ENCODE results near the gene KRT75.

Gene KRT75

DNA sequence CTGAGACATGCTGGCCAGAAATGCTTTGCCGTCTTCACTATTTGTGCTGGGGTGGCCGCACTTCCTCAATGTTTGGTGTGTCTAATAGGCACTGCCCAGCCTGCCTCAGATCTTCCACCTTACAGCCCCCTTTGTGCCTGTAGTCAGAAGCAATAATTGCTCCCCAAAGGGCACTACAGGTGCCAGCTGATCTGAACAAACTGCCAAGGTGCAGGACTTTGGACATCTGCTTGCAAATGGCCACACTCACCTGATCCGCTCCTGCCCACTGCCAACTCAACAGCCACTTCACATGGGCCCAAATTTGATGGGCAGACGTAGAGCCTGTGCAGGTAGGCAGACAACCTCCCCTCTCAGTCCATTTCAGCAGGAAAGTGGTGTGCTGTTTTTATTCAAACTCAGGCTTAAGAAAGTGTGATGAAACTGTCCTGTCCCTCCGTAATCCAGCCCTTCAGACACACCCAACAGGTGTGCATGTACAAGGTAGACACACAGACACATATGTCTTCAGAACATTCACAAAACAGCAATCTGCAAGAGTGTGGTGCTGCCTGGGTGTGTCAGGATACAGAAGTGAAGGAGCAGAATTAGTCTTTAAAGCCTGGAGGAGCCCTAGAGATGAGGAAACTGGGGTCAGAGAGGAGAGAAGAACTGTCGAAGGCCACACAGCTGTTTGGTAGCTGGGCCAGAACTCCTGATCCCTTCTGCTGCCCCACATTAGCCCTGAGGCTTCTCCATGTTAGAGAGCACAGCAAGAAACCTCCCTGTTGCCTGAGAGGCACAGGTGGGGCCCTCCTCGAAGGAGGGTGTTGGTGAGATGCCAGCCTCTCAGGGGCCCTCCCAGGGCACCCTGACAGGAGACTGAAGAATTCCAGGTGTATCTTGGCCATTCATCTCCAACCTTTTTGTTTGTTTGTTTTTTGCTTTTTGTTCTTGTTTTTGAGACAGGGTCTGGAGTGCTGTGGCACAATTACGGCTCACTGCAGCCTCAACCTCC lies 4.4 kb upstream of the KRT75 start:
- Histone ChIP-seq H3K27me3 (ENCODE audit: control insufficient read depth, insufficient read depth, low read length) (no peaks in the 10 kb centered on the region), H3K4me1 (ENCODE audit: control insufficient read depth, insufficient read depth, low read length) (peaks cover 34% of the 10 kb centered on the region), H3K36me3 (ENCODE audit: control insufficient read depth, insufficient read depth, low read length) (no peaks in the 10 kb centered on the region), H3K9me3 (ENCODE audit: control insufficient read depth, low read length) (no peaks in the 10 kb centered on the region), H3K4me3 (ENCODE audit: low read length) (no peak overlapping the region), H3K9ac (ENCODE audit: low read length) (no peak overlapping the region)

DNA sequence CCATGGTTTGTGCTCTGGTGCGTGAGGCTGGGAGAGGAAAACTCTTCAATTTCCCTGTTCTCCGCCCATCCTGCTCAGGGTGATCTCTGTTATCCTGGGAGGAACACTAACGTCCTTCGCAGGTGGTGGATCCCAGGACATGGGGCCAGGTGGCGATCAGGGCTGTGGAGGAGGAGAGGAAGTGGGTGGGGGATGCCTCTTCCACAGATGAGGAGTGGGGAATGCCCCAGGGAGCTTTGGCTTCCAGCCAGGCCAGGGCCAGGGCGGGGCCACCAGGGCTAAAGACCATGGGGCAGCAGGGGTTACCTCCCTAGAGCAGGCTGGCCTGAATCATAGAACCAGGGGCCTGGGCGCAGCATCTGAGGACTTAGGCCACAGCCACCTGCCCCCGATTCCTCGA lies 3.3 kb upstream of the KRT75 start:
- Histone ChIP-seq H3K27me3 (ENCODE audit: control insufficient read depth, insufficient read depth, low read length) (no peaks in the 10 kb centered on the region), H3K9me3 (ENCODE audit: control insufficient read depth, low read length) (no peaks in the 10 kb centered on the region), H3K4me3 (ENCODE audit: low read length) (no peak overlapping the region), H3K4me1 (ENCODE audit: control insufficient read depth, insufficient read depth, low read length) (peaks cover 34% of the 10 kb centered on the region), H3K9ac (ENCODE audit: low read length) (no peak overlapping the region), H3K36me3 (ENCODE audit: control insufficient read depth, insufficient read depth, low read length) (no peaks in the 10 kb centered on the region)

GRCh38 chr12:52436828-52437474 lies 2.8 kb upstream of the KRT75 start:
- H3K27me3 ChIP-seq (ENCODE audit: control insufficient read depth, insufficient read depth, low read length), result no peaks in the 10 kb centered on the region
- H3K4me3 ChIP-seq (ENCODE audit: low read length), result no peak overlapping the region
- H3K9ac ChIP-seq (ENCODE audit: low read length), result no peak overlapping the region
- no peaks in the 10 kb centered on the region for H3K36me3 ChIP-seq (ENCODE audit: control insufficient read depth, insufficient read depth, low read length)
- no peaks in the 10 kb centered on the region for H3K9me3 ChIP-seq (ENCODE audit: control insufficient read depth, low read length)
- peaks cover 34% of the 10 kb centered on the region for H3K4me1 ChIP-seq (ENCODE audit: control insufficient read depth, insufficient read depth, low read length)

DNA sequence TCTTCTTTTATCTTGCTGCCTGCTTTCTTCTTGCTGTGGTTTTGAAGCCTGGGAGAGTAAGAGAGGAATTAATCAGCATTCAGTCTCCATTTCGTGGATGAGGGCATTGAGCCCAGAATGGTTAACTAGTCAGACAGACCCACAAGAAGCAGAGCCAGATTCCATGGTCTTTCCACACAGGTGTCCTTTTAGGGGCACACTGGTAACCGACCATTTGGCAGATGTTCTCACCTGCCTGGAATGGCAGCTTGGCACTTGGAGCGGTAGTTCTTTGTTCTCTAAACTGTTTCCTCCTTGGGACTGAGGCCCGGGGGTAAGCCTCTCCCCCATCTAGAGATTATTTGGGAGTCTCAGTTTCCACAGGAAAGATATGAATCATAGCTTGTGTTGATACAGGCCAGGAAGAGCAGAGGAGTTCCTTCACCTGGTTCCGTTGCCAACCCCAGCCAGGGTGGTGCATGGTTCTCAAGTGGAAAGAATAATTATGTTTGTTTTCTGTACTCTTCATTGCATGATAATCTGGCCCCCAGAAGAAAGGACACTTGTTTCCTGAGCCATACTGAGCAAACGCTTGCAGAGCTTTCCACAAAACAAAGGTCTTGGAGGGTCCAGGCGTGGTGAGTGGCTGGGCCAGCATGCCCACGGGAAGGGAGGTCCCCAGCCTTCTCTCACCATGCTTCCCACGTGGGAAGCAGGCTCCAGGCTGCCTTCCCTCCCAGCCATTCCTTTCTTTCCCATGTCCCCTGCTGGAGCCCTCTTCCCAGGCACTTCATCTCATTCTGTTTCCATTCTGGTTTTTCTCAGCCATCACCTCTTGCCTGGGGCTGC lies 2.0 kb upstream of the KRT75 start:
- Histone ChIP-seq H3K4me1 (ENCODE audit: control insufficient read depth, insufficient read depth, low read length) (peaks cover 34% of the 10 kb centered on the region), H3K4me3 (ENCODE audit: low read length) (no peak overlapping the region), H3K9ac (ENCODE audit: low read length) (no peak overlapping the region), H3K36me3 (ENCODE audit: control insufficient read depth, insufficient read depth, low read length) (no peaks in the 10 kb centered on the region), H3K9me3 (ENCODE audit: control insufficient read depth, low read length) (no peaks in the 10 kb centered on the region), H3K27me3 (ENCODE audit: control insufficient read depth, insufficient read depth, low read length) (peaks cover 3% of the 10 kb centered on the region)

DNA sequence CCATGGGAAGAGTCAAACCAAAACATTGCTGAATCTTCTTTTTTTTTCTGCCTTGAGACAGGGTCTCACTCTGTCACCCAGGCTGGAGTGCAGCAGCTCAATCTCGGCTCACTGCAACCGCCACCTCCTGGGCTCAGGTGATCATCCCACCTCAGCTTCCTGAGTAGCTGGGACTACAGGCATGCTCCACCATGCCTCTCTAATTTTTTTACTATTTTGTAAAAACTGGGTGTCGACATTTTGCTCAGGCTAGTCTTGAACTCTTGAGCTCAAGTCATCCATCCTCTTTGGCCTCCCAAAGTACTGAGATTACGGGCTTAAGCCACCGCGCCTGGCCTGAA lies 1.5 kb upstream of the KRT75 start:
- no peaks in the 10 kb centered on the region for H3K9me3 ChIP-seq (ENCODE audit: control insufficient read depth, low read length)
- no peak overlapping the region for H3K4me3 ChIP-seq (ENCODE audit: low read length)
- no peak overlapping the region for H3K9ac ChIP-seq (ENCODE audit: low read length)
- no peaks in the 10 kb centered on the region for H3K36me3 ChIP-seq (ENCODE audit: control insufficient read depth, insufficient read depth, low read length)
- H3K27me3 ChIP-seq (ENCODE audit: control insufficient read depth, insufficient read depth, low read length), result peaks cover 7% of the 10 kb centered on the region
- H3K4me1 ChIP-seq (ENCODE audit: control insufficient read depth, insufficient read depth, low read length), result peaks cover 34% of the 10 kb centered on the region

GRCh38 chr12:52434760-52435530 lies 774 bp upstream of the KRT75 start:
- no peaks in the 10 kb centered on the region for H3K36me3 ChIP-seq (ENCODE audit: control insufficient read depth, insufficient read depth, low read length)
- no peaks in the 10 kb centered on the region for H3K9me3 ChIP-seq (ENCODE audit: control insufficient read depth, low read length)
- peaks cover 7% of the 10 kb centered on the region for H3K27me3 ChIP-seq (ENCODE audit: control insufficient read depth, insufficient read depth, low read length)
- no peak overlapping the region for H3K9ac ChIP-seq (ENCODE audit: low read length)
- peaks cover 34% of the 10 kb centered on the region for H3K4me1 ChIP-seq (ENCODE audit: control insufficient read depth, insufficient read depth, low read length)
- no peak overlapping the region for H3K4me3 ChIP-seq (ENCODE audit: low read length)

GRCh38 chr12:52433501-52434080 lies 580 bp downstream of the KRT75 start:
- Histone ChIP-seq H3K4me3 (ENCODE audit: low read length) (no peak overlapping the region), H3K9ac (ENCODE audit: low read length) (no peak overlapping the region), H3K4me1 (ENCODE audit: control insufficient read depth, insufficient read depth, low read length) (peaks cover 29% of the 10 kb centered on the region), H3K27me3 (ENCODE audit: control insufficient read depth, insufficient read depth, low read length) (peaks cover 7% of the 10 kb centered on the region), H3K36me3 (ENCODE audit: control insufficient read depth, insufficient read depth, low read length) (no peaks in the 10 kb centered on the region), H3K9me3 (ENCODE audit: control insufficient read depth, low read length) (no peaks in the 10 kb centered on the region)

DNA sequence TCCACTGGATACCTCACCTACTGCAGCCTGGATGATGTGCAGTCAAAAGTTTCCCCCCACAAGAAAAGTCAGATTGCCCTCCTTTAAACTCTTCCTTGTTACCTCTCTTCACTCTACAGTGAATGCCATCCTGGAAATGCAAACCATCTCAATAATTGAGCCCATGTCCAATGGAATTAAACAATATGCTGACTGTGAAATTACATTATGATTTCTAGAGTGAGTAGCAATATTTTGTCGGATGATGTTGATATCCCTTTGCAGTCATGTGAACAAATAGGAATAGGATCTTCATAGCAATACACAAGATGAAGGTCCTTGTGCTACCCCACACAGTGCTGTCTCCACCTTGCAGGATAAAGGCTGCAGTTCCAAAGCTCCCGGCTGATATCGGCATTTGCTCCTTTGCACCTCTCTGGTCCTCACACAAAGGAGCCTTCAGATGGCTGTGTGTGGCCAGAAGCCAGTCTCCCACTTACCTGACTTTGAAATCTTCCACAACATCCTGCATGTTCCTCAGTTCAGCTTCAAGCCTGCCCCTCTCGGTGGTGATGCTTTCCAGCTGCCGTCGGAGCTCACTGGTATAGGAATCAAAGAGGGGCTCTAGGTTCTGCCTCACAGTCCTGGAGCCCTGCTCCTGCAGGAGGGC lies 1.5 kb downstream of the KRT75 start:
- Histone ChIP-seq H3K36me3 (ENCODE audit: control insufficient read depth, insufficient read depth, low read length) (no peaks in the 10 kb centered on the region), H3K27me3 (ENCODE audit: control insufficient read depth, insufficient read depth, low read length) (peaks cover 7% of the 10 kb centered on the region), H3K4me1 (ENCODE audit: control insufficient read depth, insufficient read depth, low read length) (peaks cover 27% of the 10 kb centered on the region), H3K9me3 (ENCODE audit: control insufficient read depth, low read length) (no peaks in the 10 kb centered on the region), H3K4me3 (ENCODE audit: low read length) (no peak overlapping the region), H3K9ac (ENCODE audit: low read length) (no peak overlapping the region)

GRCh38 chr12:52428121-52428520 lies 6.0 kb downstream of the KRT75 start:
- Histone ChIP-seq H3K27me3 (ENCODE audit: control insufficient read depth, insufficient read depth, low read length) (peaks cover 7% of the 10 kb centered on the region), H3K9ac (ENCODE audit: low read length) (no peak overlapping the region), H3K9me3 (ENCODE audit: control insufficient read depth, low read length) (no peaks in the 10 kb centered on the region), H3K4me3 (ENCODE audit: low read length) (no peak overlapping the region), H3K4me1 (ENCODE audit: control insufficient read depth, insufficient read depth, low read length) (no peaks in the 10 kb centered on the region), H3K36me3 (ENCODE audit: control insufficient read depth, insufficient read depth, low read length) (no peaks in the 10 kb centered on the region)

DNA sequence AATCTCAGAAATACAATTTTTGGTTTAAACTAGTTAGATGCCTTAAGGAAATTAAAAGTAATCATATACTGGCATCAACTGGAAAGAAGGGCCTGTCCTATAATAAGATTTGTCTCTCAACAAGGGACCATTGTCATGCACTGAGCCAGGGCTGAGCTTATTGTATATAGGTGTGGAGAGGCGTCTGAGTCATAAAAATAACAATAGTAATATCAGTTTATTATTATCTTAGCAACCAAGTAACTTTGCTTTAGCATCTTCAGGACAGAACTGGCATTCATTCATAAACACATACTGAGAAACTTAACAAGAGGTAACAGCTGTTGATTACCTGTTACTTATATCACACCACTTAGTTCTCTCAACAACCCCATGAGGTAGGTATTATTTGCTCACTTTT lies 7.1 kb downstream of the KRT75 start:
- Histone ChIP-seq H3K9me3 (ENCODE audit: control insufficient read depth, low read length) (no peaks in the 10 kb centered on the region), H3K4me3 (ENCODE audit: low read length) (no peak overlapping the region), H3K9ac (ENCODE audit: low read length) (no peak overlapping the region), H3K36me3 (ENCODE audit: control insufficient read depth, insufficient read depth, low read length) (no peaks in the 10 kb centered on the region), H3K27me3 (ENCODE audit: control insufficient read depth, insufficient read depth, low read length) (peaks cover 7% of the 10 kb centered on the region), H3K4me1 (ENCODE audit: control insufficient read depth, insufficient read depth, low read length) (no peaks in the 10 kb centered on the region)

DNA sequence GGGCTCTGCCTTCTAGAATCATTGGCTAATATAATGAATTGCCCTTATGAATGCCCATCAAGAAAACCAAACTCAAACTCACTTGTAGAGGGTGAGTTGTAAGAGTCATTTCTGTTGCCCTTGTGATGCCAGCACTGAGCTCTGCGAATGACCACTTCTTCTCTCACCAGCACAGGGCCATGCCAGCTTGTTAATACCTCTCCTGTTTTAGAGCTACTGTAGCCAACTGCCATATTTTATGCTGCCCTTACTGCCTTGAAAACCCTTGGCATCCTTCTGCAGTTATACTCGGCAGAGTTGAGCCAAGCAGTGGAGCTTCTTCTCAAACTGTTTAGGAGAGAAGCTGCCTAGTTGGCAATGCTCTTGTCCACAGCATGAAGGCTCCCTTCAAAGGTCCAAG lies 8.1 kb downstream of the KRT75 start:
- H3K36me3 ChIP-seq (ENCODE audit: control insufficient read depth, insufficient read depth, low read length), result no peaks in the 10 kb centered on the region
- no peak overlapping the region for H3K9ac ChIP-seq (ENCODE audit: low read length)
- no peaks in the 10 kb centered on the region for H3K4me1 ChIP-seq (ENCODE audit: control insufficient read depth, insufficient read depth, low read length)
- H3K27me3 ChIP-seq (ENCODE audit: control insufficient read depth, insufficient read depth, low read length), result peaks cover 2% of the 10 kb centered on the region
- no peaks in the 10 kb centered on the region for H3K9me3 ChIP-seq (ENCODE audit: control insufficient read depth, low read length)
- no peak overlapping the region for H3K4me3 ChIP-seq (ENCODE audit: low read length)
